ENCODE measurements around the gene ARPC5L. TPM values are rescaled to one million over a fixed set of nuclear protein-coding genes. Genes with fewer than 3 reads are reported as not detected.

The ARPC5L gene
- total RNA-seq, 1 donor: 14.2 TPM

DNA sequence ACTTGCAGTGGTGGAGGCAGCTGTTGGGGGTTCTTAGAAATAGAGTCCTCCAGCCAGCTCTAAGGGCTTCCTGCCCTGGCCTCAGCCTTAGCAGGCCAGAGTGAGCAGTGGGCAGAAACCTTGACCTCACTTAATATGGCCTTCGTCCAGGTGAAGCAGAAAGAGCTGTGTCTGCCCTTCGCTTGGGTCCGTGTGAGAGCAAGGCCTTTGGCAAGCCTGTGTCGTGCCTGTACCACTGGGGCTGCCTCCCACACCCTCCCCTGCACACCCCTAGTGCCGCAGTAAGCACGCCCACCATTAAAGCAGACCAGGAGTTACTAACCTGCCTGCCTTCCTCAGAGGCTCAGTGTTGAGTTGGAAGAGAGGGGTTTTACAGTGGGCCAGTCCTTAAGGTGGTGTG is 13.6 kb downstream of the ARPC5L start:
- no peak for DNase-seq (ENCODE audit: low read depth)
- TF ChIP-seq, protein P1, sequence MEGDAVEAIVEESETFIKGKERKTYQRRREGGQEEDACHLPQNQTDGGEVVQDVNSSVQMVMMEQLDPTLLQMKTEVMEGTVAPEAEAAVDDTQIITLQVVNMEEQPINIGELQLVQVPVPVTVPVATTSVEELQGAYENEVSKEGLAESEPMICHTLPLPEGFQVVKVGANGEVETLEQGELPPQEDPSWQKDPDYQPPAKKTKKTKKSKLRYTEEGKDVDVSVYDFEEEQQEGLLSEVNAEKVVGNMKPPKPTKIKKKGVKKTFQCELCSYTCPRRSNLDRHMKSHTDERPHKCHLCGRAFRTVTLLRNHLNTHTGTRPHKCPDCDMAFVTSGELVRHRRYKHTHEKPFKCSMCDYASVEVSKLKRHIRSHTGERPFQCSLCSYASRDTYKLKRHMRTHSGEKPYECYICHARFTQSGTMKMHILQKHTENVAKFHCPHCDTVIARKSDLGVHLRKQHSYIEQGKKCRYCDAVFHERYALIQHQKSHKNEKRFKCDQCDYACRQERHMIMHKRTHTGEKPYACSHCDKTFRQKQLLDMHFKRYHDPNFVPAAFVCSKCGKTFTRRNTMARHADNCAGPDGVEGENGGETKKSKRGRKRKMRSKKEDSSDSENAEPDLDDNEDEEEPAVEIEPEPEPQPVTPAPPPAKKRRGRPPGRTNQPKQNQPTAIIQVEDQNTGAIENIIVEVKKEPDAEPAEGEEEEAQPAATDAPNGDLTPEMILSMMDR (IDR thresholded peaks at IDR 0.05; ENCODE audit: insufficient read depth, low read depth, low read length): no peak
- H3K4me3 ChIP-seq (ENCODE audit: low read depth, low read length): no peak overlapping the region

DNA sequence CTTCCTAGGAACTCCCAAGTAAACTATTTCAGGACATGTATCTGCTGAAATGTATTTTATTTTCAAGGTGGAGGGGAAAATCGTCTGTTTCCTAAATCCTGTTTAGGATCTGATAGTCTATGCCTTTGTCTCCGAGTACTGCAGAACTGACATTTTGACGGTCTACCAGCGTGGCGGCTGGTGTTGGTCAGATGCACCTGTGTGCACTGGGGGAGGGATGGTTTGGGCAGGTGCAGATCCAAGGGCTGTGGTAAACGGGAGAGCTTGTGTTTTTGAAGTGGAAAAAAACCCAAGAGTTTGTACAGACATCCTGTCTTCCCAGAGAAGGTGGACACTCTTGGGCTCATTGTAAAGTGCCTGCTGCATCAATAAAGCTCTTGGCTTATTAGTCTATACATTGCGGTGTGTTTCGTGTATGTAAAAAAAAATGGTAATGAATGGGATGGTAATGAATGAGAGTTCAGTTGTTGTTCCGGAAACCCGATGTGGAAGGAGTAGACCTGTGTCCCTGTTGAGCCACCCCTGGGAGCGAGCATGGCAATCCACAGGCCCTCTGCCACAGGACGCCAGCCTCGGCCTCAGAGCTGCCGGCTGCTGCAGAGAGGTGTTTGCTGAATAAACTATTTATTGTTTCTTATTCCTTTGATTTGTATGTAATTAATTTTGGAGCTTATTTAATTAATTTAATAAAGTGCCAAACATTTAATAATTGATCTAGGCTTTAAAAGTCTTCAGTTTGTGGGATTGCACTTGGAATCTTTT is 15.3 kb downstream of the ARPC5L start:
- TF ChIP-seq, protein P1 (IDR thresholded peaks at IDR 0.05; ENCODE audit: insufficient read depth, low read depth, low read length): no peak
- no peak for DNase-seq (ENCODE audit: low read depth)
- H3K4me3 ChIP-seq (ENCODE audit: low read depth, low read length): no peak overlapping the region

DNA sequence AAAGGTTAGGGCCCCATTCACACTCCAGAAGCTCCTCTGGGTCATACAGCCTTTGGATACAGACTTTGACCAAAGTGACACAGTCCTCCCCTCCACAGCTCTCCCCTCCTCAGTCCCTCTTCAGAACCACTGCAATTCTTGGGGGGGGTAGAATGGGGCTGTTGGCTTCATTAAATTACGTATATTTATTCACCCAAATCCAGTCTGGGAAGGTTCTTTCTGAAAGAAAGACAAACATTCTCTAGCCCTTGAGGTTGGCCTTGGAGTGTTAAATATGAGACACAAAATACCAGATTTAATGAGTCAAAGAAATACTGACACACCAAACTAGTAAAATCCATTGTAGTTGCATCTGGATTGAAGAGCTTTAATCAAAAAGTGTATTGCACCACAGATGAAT is 16.1 kb downstream of the ARPC5L start:
- H3K4me3 ChIP-seq (ENCODE audit: low read depth, low read length): no peak overlapping the region
- no peak for DNase-seq (ENCODE audit: low read depth)
- TF ChIP-seq, protein P1 (IDR thresholded peaks at IDR 0.05; ENCODE audit: insufficient read depth, low read depth, low read length): no peak

DNA sequence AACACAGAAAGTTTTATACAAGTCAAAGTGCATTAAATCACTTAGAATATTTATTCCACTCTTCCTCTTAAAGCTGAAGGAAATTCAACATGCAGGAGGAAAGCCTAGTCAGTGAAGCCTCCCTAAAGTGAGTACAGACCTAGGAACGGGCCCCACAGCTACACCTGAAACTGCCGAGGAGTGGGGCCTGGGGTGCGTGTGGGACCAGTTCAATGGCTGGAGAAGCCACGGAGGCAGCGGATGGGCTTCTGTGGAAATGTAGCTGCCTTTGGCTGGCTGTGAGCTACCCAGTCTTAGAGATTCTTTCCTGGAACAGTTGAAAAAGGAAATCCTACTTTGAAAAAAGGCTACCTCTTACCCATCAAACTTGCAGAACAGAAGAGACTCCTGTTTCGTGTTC is 16.6 kb downstream of the ARPC5L start:
- TF ChIP-seq, protein P1 (IDR thresholded peaks at IDR 0.05; ENCODE audit: insufficient read depth, low read depth, low read length): no peak
- no peak for DNase-seq (ENCODE audit: low read depth)
- no peak overlapping the region for H3K4me3 ChIP-seq (ENCODE audit: low read depth, low read length)

DNA sequence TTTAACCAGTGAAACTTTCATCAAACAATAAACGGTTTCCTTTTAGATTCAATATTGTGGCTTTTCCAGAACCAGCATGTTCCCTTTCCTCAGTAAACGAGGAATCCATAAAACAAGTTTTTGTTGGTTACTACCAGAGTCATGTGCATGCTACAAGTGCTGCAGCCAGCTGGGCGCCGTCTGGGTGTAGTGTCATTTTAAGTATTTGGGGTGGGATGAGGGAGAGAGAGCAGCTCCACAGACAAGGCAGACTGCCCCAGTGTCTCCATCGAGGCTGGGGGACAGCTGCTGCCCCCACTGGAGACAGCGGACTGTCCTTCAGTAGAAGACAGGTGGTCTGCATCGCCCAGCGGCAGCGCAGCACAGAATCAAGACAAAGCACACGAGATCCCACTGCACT is 17.3 kb downstream of the ARPC5L start:
- H3K4me3 ChIP-seq (ENCODE audit: low read depth, low read length): no peak overlapping the region
- TF ChIP-seq, protein P1 (IDR thresholded peaks at IDR 0.05; ENCODE audit: insufficient read depth, low read depth, low read length): no peak
- DNase-seq (ENCODE audit: low read depth): no peak

DNA sequence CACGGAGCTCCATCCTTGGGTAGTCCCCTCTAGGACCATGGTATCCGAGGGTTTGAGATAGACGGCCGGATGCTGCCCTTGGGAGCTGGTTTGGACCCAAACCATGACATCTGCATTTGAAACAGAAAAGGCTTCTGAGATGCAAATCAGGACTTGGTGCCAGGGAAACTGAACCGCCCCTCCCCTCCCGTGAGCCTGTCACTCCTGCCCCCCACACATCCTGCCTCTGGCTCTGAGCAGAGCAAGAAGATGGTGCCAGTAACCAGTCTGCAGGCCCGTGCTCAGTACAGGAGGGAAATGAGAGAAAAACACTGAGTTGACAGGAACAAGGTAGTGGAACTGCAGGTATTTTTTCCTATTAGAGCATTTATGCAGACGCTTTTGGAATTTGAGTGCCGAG is 18.6 kb downstream of the ARPC5L start:
- TF ChIP-seq, protein P1 (IDR thresholded peaks at IDR 0.05; ENCODE audit: insufficient read depth, low read depth, low read length): no peak
- H3K4me3 ChIP-seq (ENCODE audit: low read depth, low read length): no peak overlapping the region
- DNase-seq (ENCODE audit: low read depth): no peak
